Measurements from ENCODE around the gene HCLS1. TPM values are rescaled to one million over a fixed set of nuclear protein-coding genes. Genes with fewer than 3 reads are reported as not detected.
"Not testable (repeated sequence)": the region's sequence is repeated elsewhere in the genome, so short reads cannot be mapped to it uniquely, and the experiment has no call there.

HCLS1 gene
- not detected in 2 replicates for total RNA-seq (2014; rRNA removed; shearing (Covaris generic); ENCODE audit: low replicate concordance)

DNA sequence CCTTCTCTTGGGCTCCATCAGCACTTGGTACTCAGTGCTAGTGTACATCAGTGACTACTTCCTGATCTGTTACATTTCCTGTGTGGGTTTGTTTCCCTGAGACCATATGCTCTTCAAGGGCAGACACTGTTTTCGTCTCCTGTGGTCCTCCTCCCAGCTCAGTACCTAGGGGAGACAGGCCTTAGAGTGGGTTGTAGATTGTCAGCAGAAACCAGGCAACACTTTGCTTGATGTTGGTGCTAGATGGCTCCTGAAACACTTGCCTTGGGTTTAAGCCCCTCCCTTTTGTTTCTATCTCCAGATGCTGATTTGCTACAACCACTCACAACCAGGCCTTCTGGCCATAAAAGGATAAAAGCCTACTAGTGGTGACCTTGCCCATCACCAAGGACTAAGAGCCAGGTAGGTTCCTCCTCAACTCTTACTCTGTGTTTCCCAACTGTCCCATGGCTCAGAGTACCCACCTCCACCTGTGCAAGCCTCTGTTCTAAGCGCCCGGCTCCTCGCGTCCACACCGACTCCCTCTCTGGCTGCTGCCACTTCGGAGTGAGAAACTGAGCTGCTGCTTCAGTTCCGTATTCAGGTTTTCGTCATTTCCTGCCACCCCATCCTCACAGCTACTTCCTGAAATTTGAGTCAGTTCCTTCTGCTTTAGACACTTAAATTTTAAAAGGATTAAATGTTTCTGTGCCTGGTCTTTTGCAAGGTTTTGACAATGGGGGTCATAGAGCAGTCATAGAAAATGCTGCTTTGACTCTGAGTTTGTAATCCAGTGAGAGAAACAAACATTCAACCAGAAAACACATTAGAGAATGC, at the start of gene HCLS1:
Gene HCLS1, minus strand, starts transcription at position 548 of the 816 bp plus-strand sequence. CDS start 2,556 bp downstream, outside the sequence.
- H3K36me3 ChIP-seq, result peaks cover 28% of the 10 kb centered on the region

GRCh38 chr3:121710347-121710746, 49.6 kb upstream of the HCLS1 start:
- peaks cover 31% of the 10 kb centered on the region for H3K36me3 ChIP-seq
- DNase-seq, result no peak
- no peak overlapping the region for H3K4me3 ChIP-seq
- H3K9me3 ChIP-seq, result no peaks in the 10 kb centered on the region
- no peaks in the 10 kb centered on the region for H3K27me3 ChIP-seq

More for the DNA sequence above, at the start of gene HCLS1:
- H3K27me3 ChIP-seq, result no peaks in the 10 kb centered on the region
- DNase-seq, result no peak
- no peak within 1 kb of the TSS for H3K4me3 ChIP-seq
- no peaks in the 10 kb centered on the region for H3K9me3 ChIP-seq

DNA sequence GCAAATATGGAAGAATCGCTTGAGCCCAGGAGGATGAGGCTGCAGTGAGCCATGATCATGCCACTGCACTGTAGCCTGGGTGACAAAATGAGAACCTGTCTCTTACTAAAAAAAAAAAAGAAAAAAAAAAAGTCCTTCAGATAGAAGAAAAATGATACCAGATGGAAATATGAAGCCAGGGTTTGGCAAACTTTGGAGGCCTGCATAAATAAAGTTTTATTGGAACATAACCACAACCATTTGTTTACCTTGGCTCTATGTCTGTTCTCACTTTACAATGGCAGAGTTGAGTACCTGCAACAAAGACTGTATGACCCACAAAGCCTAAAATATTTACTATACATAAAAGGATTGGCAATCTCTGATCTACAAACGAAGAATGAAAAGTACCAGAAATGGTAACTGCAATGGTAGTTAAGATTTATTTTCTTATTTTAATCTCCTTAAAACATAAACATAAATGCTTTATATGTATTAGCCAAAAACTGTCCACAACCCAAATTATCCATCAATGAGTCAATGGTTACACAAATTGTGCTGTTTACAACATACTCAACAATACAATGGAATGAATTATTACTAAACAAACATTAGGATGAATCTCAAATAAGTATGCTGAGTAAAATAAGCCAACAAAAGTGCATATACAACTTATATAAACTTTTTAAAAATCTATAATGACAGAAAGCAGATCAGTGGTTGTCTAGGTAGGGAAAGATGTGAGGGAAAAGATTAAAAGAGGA, 47.0 kb upstream of the HCLS1 start:
- no peaks in the 10 kb centered on the region for H3K27me3 ChIP-seq
- H3K36me3 ChIP-seq, result peaks cover 17% of the 10 kb centered on the region
- no peak overlapping the region for H3K4me3 ChIP-seq
- H3K9me3 ChIP-seq, result no peaks in the 10 kb centered on the region
- DNase-seq, result no peak

GRCh38 chr3:121705541-121705940, 44.8 kb upstream of the HCLS1 start:
- Histone ChIP-seq H3K4me3 (no peak overlapping the region), H3K36me3 (peaks cover 19% of the 10 kb centered on the region), H3K9me3 (no peaks in the 10 kb centered on the region), H3K27me3 (no peaks in the 10 kb centered on the region)
- DNase-seq, result no peak

DNA sequence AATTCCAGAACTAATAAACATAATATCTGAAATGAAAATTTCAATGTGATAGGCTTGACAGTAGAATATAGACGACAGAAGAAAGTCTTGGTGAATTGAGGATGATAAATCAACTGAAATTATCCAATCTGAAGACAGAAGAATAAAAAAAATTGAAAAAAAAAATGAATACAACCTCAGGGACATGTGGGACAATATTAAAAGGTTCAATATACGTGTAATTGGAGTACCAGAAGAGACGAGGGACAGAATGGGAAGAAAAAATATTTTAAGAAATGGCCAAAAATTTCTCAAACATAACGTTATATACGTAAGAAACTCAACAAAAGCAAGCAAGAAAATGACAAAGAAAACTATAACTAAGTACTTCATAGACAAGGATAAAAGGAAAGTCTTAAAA, 43.3 kb upstream of the HCLS1 start:
- no peak for DNase-seq
- H3K27me3 ChIP-seq, result no peaks in the 10 kb centered on the region
- H3K36me3 ChIP-seq, result peaks cover 33% of the 10 kb centered on the region
- no peaks in the 10 kb centered on the region for H3K9me3 ChIP-seq
- H3K4me3 ChIP-seq, result no peak overlapping the region

DNA sequence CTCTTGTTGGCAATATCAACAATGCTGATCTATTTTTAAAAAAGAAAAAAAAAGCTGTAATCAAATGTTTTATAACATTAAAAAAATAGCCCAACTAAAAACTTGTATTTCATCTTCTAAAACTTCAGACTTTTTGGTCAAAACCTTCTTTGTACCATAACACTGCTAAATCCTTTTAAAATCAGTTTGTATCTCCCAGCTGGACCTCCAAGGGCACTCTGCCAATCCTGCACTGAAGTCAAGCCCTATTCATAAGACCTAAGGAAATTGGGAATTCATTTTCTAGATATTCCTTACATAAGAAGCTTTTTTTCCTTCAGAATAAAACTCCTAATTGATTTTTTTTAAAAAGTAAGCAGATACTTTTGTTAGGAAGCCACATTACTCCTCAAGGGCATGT, 38.2 kb upstream of the HCLS1 start:
- no peak overlapping the region for H3K4me3 ChIP-seq

GRCh38 chr3:121698476-121698875, 37.8 kb upstream of the HCLS1 start:
- no peak for DNase-seq
- no peaks in the 10 kb centered on the region for H3K9me3 ChIP-seq
- H3K4me3 ChIP-seq, result no peak overlapping the region
- H3K27me3 ChIP-seq, result no peaks in the 10 kb centered on the region
- peaks cover 78% of the 10 kb centered on the region for H3K36me3 ChIP-seq

More for the DNA sequence above, 38.2 kb upstream of the HCLS1 start:
- DNase-seq, result no peak
- H3K27me3 ChIP-seq, result no peaks in the 10 kb centered on the region
- H3K36me3 ChIP-seq, result peaks cover 77% of the 10 kb centered on the region
- no peaks in the 10 kb centered on the region for H3K9me3 ChIP-seq

DNA sequence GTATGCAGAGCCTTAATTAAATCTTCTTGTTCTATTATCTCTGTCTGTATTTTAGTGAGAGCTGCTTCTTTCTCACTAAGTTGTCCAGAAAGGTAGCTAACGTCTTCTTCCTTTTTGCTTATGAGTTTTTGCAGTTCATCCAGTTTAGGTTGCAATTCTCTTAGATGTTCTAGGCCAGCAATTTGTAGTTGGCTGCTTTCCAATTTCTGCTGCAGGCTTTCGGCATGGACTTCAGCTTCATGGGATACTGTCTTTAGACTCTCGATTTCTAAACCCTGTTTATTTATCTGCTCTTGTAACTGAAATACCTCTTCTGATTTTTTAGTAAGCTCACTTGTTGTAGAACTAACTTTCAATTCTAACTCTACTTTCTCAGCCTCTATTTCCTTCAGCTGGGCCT, 35.5 kb upstream of the HCLS1 start:
- Histone ChIP-seq H3K4me3 (no peak overlapping the region), H3K9me3 (no peaks in the 10 kb centered on the region), H3K36me3 (peaks cover 84% of the 10 kb centered on the region), H3K27me3 (no peaks in the 10 kb centered on the region)
- no peak for DNase-seq

GRCh38 chr3:121692010-121692699, 31.5 kb upstream of the HCLS1 start:
- Histone ChIP-seq H3K36me3 (peaks cover 65% of the 10 kb centered on the region), H3K4me3 (no peak overlapping the region), H3K9me3 (no peaks in the 10 kb centered on the region), H3K27me3 (no peaks in the 10 kb centered on the region)
- DNase-seq, result no peak

DNA sequence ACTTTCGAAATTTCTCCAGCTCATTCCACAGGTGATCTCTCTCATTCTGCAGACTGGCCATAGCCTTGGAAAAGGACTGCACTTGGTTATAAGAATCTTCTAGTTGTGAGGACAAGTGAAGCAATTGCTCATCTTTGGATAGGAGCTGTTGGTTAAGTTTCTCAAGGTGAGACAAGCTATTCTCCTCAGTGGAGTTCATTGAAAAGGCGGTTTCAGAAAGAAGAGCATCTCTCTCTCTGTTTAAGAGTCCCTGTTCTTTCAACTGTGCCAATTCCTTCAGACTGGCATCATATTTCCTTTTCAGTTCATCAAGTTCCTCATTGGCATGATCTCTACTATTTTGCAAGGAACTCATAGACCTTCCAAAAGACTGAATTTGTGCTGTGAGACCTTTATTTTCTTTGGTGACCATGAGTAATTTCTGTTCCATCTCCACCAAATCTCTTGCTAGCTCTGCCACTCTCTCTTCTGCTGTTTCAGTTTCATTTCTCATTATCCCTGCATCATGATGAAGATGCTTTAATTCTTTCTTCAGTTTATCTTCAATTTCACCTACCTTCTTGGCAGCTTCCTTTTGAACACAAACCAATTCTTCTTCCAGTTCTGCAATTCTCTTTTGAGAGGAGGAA, 30.2 kb upstream of the HCLS1 start:
- Histone ChIP-seq H3K4me3 (no peak overlapping the region), H3K36me3 (peaks cover 59% of the 10 kb centered on the region), H3K27me3 (no peaks in the 10 kb centered on the region), H3K9me3 (no peaks in the 10 kb centered on the region)
- no peak for DNase-seq

GRCh38 chr3:121688747-121689146, 28.0 kb upstream of the HCLS1 start:
- not testable (repeated sequence) for H3K9me3 ChIP-seq, H3K27me3 ChIP-seq, H3K4me3 ChIP-seq, DNase-seq
- H3K36me3 ChIP-seq, result peaks cover 54% of the 10 kb centered on the region

DNA sequence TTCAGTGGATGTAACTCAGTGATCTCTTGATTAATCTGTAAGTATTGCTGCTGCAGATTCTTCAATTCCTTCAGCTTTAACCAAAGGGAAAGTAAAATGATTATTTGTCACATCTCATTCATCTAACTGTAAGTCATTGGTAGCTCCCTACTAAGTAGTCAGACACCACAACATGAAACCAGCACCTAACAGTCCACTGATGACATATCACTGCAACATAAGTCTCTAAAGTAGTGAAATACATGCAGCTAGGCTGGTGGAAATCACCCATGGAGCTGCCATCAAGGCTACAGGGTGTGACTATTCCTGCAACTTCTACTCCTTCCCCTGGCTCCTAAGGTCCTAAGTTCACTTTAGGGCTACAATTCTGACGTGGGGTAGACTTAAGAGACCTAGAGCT, 21.1 kb upstream of the HCLS1 start:
- DNase-seq, result no peak
- H3K36me3 ChIP-seq, result peaks cover 46% of the 10 kb centered on the region
- no peaks in the 10 kb centered on the region for H3K27me3 ChIP-seq

GRCh38 chr3:121677141-121677540, 16.4 kb upstream of the HCLS1 start:
- no peak overlapping the region for H3K4me3 ChIP-seq
- H3K36me3 ChIP-seq, result peaks cover 47% of the 10 kb centered on the region
- H3K27me3 ChIP-seq, result no peaks in the 10 kb centered on the region
- DNase-seq, result no peak
- H3K9me3 ChIP-seq, result no peaks in the 10 kb centered on the region

More for the DNA sequence above, 21.1 kb upstream of the HCLS1 start:
- peaks cover 3% of the 10 kb centered on the region for H3K9me3 ChIP-seq
- no peak overlapping the region for H3K4me3 ChIP-seq

GRCh38 chr3:121670676-121671075, 10.0 kb upstream of the HCLS1 start:
- Histone ChIP-seq H3K27me3 (no peaks in the 10 kb centered on the region), H3K36me3 (peaks cover 43% of the 10 kb centered on the region)
- no peak for DNase-seq

DNA sequence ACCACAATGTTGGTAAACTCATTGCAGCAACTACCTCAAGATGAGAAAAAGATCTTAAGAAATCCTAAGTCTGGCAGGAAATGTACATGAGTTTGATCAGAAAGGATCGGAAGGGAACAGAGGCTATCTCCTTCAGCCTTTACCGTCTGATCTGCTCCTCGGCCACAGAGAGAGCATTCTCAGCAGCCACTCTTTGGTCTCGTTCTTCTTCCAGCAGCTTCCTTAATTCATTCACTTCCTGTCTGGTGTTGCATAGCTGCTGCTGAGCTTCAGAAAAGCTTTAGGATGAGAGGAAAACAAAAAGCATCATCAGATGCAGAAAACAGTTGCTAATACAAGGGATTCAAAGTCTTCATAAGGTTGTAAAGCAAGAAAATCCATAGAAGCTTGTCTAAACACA, 6.6 kb upstream of the HCLS1 start:
- no peaks in the 10 kb centered on the region for H3K9me3 ChIP-seq
- H3K4me3 ChIP-seq, result no peak overlapping the region
- no peak for DNase-seq
- peaks cover 62% of the 10 kb centered on the region for H3K36me3 ChIP-seq
- no peaks in the 10 kb centered on the region for H3K27me3 ChIP-seq

More at GRCh38 chr3:121670676-121671075, 10.0 kb upstream of the HCLS1 start:
- Histone ChIP-seq H3K9me3 (no peaks in the 10 kb centered on the region), H3K4me3 (no peak overlapping the region)

- Histone ChIP-seq H3K9me3 (no peaks in the 10 kb centered on the region), H3K27me3 (no peaks in the 10 kb centered on the region), H3K36me3 (peaks cover 62% of the 10 kb centered on the region), H3K4me3 (no peak overlapping the region)
- no peak for DNase-seq
These were observed 4.8 kb upstream of the HCLS1 start for GRCh38 chr3:121665488-121665887.

Measured in MG63 (cell line).